NCI-H69 (cell line): ENCODE measurements around the gene COX6B2.

Experiments used
- DNase-seq: peaks from one replicate; lab custom pipeline; 2025; lab: John Stamatoyannopoulos, UW

Gene COX6B2

DNA sequence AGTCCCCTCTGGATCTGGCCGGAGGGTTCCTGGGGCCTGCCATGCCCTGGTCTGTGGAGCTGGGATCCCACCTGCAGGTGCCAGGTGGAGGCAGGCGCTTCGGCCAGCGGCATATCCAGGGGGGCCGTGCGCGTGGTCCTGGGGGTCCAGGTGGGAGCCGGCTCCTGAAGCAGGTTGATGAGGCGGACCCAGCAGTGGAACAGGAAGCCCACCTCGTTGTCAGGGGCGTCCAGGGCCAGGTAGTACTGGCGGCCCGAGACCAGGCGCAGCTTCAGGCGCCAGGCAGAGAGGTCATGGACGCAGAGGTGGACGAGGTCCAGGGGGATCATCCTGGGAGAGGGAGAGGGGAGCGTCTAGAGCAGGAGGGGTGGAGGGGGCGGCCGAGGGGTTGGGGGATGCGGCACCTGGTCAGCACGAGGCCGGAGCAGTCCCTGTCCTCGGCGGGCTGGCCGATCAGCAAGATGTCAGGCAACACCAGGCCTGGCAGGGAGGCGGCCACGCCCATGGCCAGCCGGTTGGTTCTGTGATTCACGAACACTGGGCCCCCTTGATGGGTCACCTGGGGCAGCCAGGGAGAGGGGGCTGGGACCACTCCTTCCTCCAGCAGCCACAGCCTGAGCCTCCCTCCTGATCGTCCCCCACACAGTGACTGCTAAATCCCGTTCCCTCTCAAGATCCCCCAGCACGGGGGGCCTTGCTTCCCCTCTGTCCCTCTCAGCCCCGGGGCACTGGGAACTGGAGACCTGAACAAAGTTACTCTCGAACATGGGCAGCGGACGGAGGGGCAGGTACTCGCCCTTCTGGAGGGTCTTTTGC is 7.9 kb upstream of the COX6B2 start:
- DNase-seq: no peak

DNA sequence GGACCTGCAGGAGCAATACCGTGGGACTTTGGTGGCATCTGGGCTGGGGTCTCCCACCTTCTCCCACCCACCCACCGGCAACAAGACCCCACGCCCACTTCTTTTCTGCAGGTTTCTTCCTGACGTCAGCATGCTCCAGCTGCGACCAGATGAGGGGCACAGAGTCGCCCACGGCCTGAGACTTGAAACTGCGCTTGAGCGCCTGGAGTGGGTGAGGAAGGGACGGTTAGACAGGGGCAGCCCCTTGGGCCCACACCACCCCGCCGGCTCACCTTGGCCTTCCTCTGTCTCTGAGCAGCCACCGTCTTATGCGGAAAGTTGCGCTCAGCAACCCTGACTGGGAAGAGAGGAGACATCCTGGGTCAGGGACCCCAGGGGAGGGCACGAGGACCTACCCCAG is 6.4 kb upstream of the COX6B2 start:
- no peak for DNase-seq

DNA sequence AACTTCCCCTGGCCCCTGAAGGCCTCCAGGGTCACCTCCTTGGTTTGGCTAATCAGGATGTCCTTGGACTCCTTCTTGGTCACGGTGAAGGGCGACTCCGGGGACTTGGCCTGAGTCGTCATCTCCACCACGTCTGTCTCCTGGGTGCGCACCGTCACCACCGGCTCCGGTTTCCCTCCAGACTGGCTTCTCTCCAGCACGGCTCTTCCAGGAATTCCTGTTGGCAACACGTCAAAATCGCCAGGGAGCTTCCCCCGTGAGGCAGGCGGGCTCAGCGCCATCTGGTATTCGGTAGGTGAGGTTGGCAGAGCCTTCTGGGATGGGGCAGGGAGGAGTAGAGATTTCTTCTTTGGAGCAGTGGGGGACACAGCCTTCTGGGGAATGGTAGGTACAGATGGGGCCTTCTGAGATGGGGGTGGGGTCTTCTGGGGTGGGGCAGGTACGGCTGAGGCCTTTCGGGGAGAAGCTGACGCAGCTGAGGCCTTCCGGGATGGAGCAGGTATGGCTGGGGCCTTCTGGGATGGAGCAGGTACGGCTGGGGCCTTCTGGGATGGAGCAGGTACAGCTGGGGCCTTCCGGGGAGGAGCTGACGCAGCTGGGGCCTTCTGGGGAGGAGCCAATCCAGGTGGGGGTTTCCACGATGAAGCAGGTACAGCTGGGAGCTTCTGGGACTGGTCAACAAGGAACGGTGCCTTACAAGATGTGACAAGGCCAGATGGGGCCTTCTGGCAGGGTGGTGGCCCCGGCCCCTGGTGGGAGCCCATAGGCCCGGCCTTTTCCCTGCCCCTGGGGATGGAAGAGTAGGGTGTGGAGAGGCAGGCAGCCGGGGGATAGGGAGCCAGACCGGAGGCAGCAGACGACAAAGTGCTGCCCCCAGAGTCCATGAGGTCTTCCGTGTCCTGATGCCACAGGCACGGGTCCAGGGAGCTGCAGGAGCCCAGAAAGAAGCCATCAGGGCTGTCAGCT is 4.7 kb upstream of the COX6B2 start:
- peak; percentile 93 for DNase-seq

DNA sequence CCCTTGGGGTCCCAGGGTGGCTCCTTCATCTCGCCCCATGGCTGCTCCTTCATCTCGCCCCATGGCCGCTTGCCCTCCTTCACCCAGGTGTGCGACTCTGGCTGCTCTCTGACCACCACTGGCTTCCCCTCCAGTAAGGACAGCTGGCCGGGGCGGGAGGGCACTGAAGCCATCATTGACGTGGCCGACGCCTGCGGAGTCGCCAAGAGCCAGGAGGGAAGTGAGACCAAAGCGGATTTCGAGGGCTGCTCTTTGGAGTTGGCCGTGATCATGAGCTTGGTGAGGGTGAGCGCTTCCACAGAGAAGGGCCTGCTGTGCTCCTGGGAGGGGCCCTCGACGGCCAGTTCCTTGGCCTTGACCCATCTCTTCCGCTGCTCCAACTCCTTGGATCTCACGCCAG is 4.0 kb upstream of the COX6B2 start:
- no peak for DNase-seq

DNA sequence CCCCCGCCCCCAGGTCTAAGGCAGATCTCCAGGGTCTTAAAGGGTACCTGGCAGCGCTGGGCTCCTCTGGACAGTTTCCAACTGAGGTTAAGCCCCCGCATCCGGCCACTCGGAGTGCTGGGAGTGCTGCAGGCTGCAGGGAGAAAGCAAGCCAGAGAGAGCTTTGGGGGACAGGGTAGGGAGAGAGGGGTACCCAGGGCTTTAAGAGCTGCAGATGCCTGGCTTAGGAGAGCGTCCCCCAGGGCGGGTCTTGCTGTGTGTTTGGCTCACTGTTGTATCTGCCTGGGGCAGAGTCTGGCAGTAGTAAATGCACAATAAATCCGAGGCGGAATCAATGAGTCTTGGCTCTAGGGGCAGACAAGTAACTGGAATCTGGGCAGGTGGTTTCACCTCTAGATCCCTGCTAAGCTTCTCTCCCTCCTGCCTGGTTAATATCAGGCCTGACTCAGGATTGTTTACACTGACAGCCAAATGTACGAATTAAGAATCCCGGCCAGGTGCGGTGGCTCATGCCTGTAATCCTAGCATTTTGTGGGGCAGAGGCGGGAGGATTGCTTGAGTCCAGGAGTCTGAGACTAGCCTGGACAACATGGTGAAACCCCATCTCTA is 798 bp upstream of the COX6B2 start:
- DNase-seq: peak; percentile 78

DNA sequence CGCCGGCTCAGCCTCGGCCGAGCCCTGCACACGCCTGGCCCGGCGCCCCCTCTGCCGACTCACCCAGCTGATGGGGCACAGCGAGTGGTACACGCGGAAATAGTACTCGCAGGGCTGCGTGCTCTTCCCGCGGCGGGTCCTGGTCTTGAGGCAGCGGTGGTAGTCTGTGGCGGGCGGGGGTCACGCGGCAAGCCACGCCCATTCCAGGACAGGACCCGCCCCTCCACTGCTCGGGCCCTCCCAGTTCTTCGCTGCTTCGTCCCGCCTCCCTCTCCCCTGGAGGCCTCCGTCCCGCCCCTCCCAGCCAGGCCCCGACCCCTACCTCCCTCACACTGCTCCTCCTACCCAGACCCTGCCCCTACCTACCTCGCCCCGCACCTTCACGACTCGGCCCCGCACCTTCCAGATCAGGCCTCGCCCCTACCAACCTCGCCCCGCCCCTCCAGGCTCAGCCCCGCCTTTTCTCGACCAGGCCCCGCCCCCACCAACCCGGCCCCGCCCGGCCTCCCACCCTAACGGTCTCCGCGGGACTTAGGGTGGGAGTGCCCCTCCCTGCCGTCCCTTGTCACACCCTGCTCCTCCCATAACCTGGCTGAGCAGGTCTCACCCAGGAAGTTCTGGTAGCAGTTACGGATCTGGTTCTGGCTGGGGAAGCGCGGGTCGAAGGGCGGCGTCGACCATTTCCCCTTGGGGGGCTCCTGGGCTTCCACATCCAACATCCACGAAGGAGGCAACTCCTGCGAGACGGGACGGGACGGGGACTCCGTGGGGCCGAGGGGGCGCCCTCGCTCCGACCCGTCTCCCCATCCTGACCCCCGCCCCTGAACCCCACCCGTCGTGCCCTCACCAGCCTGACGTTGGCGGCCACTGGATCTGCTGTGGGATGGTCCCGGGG is 469 bp downstream of the COX6B2 start:
- DNase-seq: peak; percentile 68

DNA sequence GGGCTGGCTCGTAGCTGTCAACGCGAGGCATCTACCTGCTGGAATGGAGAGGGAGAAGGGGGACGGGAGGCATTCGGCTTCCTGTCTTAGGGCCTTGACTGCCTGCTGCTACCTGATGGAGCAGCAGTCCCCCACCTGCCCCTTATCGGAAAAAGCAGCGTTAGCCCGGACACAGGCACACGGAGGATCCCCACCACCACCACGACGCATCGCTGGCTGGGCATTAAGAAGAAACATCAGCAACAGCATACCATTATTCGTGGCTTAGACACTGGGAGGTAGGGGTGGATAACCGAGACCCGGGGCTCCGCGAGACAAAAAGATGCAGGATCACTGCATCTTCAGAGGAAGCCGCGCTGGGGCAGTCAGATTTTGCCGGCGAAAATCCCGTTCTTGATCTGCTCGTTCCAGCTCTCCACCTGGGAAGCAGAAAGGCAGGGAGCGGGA is 1.1 kb downstream of the COX6B2 start:
- DNase-seq: peak; percentile 39

DNA sequence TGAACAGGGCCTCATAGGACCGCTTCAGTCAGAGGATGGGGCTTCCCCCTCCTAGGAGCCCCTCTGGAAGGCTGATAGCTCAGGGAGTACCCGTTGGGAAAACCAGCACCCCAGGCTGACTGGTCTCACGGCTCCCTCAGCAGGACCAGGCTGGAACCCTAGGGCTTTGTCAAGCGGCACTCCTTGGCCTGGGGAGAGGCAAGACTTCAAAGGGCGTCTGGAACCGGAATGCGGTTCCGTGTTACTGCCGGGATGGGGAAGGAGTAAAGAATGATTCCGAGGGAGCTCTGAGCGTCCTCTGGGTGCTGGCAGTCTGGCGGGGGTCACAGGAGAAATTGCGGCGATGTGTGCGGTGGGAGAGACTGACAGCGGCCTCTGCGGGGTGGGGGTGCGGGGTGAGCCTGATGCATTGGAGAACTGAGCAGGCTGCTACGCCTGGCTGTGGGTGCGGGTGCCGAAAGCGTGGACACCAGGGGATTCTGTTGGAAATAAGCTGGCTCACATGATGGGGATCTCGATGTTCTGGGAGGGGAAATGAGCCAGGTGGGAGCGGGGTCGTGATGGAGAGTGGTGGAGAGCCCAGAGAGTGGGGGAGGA is 1.9 kb downstream of the COX6B2 start:
- no peak for DNase-seq

DNA sequence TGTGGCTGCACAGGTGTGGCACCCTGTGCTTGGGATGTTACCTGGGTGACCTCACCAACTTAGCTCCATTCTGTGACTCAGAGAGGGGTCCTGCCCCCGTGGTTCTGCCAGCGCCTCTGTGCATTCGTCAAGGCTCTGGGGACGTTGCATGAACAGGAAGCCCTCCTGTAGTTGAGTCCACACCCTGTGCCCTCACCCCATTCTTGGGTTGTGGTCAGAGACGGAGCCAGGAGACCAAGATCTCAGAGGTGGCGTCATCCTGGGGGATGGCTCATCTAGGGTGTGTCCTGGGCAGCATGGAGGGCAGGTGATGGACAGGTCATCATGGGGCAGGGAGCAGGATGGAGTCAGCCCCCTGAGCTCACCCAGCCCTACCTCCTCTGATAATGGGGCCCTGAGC is 2.5 kb downstream of the COX6B2 start:
- no peak for DNase-seq

DNA sequence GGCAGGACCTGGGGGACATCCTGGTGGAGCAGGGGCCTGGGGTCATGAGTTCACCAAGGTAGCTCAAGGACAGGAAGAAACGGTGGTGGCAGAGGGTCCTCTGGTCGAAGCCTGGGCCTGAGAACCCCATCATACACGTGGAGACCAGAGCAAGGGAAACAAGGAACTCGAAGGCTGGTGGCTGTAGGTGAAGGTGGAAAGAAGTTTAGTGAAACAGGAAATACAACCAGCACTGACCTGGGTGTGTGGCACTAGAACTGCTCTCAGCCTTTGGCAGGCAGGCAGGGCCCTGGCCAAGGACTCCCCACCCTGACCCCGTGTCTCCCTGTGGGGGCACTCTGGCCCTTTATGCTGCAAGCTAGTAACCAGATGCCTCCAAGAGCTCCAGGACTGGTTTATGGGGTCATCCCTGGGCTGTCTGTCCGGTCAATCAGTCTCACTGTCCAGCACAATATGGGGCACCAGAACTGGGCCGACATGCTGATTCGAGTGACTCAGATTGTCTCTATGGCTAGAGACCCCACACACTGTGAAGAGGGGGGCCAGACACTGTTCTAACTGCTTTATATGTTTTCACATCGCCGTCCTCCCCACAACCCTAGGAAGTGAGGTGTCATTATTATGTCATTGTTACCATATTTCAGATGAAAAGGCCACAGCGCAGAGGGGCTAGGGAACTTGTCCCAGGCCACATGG is 3.8 kb downstream of the COX6B2 start:
- DNase-seq: no peak

DNA sequence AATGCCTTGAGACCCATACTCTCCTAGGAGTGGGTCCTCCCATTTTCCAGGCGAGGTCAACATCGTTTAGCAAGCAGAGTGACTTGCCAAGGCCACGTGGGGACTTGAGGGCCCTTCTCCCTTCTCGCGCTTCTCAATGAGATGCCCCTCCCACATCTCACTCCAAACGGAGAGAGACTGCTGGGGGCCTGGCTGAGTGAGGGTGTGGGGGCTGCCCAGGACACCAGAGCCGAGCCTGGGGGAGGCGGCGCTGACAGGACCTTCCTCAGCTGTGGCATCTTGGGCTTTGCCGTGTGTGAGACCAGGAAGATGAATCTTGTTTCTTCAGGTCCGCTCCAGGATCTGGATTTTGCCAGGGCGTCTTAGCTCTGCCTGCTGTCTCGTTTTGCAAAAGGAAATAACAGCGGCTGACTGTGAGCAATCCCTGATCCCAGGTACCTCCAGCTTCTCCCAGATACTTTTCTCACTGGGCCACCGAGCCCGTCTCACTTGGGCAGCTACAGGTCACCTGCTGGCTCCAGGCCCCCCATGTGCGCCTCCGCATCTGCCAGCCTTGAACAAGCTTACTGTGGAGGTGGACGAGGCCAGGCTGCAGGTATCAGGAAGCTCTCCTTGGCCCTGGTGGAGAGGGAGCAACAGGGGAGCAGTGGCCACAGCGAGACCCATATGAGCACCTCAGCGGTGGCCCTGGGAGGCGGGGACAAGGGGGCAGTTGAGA is 6.0 kb downstream of the COX6B2 start:
- no peak for DNase-seq

DNA sequence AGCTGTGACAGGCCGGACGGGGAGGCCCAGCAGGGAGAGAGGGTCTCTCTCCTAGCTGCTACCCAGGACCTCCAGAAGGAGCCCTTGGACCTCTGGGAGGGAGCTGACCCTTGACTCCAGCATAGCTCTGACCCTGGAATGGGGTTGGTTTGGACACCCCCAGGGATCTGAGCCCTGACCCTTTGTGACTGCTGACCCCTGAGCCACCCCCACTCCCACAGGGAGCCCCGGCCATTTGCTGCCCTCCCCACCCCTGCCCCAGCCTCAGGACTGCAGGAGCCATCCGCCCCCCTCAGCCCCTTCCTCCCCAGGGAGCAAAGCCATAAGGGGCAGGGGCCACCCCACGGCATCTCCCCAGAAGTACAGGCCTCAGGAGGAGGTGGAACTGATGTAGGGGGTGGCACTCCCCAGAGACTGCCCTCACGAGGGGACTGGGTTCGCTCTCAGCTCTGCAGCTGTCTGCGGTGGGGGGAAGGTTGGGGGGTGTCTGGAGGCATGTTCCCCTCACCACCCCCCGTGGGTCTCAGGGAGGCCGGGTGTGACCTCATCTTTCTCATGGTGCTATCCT is 7.0 kb downstream of the COX6B2 start:
- DNase-seq: no peak

DNA sequence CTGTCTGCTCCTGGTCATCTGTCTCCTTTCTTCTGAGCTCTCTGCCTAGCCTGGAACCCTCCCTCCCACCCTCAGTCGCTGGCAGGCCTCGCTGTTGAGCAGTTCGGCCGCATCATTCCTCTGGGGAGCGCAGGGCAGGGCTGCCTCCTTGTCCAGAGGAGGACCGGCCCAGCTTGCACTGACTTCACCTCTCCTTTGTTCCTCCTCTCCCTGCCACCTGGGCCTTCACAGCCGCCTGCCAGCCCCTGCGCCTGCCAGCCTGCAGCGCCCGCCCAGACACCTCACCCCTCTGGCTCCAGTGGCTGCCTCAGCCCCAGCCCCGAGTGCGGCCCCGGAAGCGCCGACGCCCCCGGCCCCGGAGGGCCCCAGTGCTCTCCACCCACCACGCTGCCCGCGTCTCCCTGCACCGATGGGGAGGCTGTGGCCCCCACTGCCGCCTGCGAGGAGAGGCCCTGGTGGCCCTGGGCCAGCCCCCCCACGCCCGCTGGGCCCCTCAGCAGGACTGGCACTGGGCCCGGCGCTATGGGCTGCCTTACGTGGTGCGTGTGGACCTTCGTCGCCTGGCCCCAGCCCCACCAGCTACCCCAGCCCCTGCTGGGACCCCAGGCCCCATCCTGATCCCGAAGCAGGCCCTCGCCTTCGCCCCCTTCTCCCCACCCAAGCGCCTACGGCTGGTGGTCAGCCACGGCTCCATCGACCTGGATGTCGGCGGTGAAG is 7.6 kb downstream of the COX6B2 start:
- DNase-seq: no peak

DNA sequence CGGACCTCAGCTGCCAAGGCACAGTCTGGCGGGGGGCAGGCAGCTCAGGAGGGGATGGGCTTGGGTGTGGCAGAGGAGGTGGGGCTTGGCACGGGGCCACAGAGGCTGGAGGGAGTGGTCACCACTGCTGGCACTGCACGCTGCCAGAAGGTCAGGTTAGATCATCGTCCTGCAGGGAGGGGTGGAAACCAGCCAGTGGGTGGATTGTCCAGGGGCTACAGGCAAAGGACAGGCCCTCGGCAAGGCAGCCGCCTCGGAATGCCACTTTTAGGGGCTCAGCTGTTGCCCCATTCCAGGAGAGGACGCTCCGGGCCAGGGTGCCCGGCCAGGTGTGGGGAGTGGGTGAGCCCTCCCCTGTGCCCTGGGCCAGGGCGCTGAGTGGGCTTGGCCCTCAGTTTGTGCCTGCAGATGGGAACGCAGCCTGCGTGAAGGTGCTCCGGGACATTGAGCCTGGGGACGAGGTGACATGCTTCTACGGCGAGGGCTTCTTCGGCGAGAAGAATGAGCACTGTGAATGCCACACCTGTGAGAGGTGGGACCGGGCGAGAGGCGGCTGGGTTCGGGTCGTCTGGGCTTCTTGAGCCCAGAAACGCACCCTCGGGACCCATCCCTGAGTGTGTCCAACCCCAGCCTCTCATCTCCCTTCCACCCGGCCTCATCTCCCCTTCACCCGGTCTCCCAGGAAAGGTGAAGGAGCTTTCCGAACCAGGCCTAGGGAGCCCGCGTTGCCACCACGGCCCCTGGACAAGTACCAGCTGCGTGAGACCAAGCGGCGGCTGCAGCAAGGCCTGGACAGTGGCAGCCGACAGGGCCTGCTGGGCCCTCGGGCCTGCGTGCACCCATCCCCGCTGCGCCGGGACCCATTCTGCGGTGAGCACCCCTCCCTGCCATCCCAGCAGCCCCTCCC is 8.4 kb downstream of the COX6B2 start:
- DNase-seq: peak; percentile 59

DNA sequence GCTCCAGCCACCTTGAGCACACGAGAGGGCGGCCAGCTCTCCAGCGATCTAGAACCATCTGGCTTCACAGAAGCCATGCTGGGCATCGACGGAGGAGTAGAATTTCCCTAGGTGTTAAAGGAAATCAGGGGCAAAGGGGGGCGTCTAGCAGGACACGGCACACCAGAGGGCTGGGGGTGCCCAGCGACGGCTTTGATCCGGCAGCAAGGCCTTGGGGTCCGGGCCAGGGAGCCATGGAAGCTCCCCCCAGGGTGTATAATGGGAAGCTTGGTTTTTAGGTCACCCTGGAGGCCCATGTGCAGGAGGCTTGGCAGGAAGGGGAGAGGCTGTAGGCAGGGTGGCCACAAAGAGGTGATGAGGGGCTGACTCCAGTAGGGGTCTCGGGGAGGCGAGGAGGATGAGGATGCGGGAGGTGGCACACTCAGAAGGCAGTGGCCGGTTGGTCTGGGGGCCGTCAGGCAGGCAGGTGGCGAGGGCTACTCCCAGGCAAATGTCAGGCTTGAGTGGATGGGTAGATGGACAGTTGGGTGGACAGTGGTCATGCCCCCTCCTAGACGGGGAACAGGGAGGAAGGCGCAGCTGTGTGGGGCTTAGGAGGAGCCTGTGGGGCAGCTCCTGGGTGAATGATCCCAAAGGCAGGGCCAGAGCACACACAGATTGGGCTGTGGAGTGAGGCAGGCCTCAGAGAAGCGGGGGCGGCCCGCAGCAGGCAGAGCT is 9.3 kb downstream of the COX6B2 start:
- DNase-seq: no peak

DNA sequence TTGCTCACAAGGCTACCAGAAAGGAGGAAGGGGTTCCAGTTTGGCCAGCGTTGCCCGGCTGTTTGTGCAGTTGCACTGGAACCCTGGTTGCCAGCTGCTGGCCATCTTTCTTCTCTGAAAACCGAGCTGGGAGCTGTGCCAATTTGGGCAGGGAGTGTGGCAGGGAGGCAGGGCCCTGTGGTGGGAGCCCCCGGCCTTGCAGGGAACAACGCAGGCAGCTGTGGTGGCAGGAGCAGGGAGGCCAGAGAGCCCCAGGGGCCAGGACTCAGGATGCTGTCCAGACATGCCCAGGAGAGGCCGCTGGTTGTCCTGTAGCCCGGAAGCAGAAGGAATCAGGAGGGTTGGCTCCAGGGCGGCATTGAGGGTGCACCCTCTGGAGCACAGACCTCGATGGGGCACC is 10.1 kb downstream of the COX6B2 start:
- peak; percentile 81 for DNase-seq
